Measurements from ENCODE around the gene PARP3. TPM values are rescaled to one million over a fixed set of nuclear protein-coding genes. Genes with fewer than 3 reads are reported as not detected.
A peak's percentile ranks its signal among the peaks of the same experiment; 100 is the strongest.

The PARP3 gene
- polyA plus RNA-seq, 12 donors: 3.2 to 10.7 (median 5.4) TPM; not detected in 1

- DNase-seq: no peak
These were observed 5.2 kb downstream of the PARP3 start for GRCh38 chr3:51947215-51947900.

GRCh38 chr3:51948016-51948580, 5.9 kb downstream of the PARP3 start:
- DNase-seq: no peak

DNA sequence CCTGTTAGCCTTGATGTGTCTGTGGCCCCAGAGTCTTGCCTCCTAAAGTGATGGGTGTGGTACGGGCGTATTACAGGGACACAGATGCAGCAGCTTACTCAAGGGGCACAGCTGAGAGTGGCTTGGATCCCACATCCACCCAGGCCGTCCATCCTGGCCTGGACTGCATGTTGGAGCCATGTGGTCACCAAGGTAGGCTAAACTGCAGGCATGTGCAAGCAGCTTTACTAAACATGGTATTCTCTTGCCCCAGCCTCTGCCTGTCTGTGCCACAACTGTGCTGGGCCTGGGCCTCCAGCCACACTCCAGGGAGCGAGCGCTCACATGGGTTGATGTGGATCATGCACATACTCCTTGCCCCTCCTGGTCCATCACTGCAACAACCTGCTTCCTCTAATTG, 7.0 kb downstream of the PARP3 start:
- no peak for DNase-seq

DNA sequence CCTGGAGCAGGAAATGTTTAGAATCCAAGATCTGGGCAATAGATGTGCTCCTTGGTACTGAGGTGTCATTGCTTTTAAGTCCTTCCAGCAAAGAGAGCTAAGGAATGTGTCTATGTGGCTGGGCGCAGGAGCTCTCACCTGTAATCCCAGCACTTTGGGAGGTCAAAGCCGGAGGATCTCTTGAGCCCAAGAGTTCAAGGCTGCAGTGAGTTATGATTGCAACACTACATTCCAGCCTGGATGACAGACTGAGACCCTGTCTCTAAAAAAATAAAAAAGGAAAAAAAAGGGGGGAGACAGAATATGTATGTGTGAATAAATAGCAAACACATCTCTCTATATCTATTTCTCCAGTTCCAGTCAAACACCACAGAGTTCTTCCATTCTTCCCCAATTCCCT, 8.7 kb downstream of the PARP3 start:
- no peak for DNase-seq

DNA sequence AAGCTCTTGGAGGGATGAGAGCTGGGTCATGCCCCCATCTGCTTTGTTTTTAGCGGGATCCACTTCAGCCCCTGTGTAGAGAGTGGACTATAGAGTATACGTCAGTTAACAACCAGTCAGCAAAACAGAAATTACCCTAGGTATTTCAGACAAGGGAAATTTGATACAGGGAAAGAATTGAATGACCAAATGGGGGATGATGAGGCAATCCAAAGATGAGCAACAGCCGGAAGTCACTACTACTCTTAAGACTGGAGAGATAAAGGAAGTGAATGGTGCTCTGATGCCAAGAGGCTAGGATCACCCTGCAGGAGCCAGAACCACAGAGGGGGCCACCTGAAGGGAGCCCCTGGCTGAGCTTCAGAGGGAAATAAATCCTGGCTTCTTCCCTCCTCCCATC, 11.3 kb downstream of the PARP3 start:
- no peak for DNase-seq

GRCh38 chr3:51954105-51954504, 11.9 kb downstream of the PARP3 start:
- DNase-seq: no peak

- DNase-seq: no peak
These were observed 12.6 kb downstream of the PARP3 start for GRCh38 chr3:51954713-51955112.

DNA sequence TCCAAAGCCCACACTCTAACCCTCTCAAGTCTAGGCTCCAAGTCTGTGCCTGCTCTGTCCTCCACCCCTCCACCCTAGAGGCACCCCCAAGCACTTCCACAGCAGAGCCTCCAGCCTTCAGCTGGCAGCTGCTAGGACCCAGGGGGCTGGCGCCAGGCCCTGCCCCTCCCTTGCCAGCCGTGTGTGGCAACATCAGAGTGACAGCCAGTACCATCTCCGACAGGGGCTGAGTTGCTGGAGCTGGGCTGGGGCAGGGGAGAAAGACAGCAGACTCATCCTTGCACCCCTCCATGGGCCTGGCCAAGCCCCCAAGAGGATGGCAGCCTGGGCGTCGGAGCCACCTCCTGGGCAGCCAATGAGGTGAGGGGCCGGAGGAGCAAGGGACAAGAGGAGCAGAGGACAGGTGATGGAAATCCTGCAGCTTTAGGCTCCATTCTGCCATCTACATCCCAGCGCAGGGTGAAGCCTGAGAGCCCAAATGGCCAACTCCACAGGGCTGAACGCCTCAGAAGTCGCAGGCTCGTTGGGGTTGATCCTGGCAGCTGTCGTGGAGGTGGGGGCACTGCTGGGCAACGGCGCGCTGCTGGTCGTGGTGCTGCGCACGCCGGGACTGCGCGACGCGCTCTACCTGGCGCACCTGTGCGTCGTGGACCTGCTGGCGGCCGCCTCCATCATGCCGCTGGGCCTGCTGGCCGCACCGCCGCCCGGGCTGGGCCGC, 13.2 kb downstream of the PARP3 start, which contains the start of gene GPR62:
GPR62 (plus strand) TSS at position 207 of the 718 bp plus-strand sequence; CDS start at position 479, 272 bp downstream.
- DNase-seq: no peak

DNA sequence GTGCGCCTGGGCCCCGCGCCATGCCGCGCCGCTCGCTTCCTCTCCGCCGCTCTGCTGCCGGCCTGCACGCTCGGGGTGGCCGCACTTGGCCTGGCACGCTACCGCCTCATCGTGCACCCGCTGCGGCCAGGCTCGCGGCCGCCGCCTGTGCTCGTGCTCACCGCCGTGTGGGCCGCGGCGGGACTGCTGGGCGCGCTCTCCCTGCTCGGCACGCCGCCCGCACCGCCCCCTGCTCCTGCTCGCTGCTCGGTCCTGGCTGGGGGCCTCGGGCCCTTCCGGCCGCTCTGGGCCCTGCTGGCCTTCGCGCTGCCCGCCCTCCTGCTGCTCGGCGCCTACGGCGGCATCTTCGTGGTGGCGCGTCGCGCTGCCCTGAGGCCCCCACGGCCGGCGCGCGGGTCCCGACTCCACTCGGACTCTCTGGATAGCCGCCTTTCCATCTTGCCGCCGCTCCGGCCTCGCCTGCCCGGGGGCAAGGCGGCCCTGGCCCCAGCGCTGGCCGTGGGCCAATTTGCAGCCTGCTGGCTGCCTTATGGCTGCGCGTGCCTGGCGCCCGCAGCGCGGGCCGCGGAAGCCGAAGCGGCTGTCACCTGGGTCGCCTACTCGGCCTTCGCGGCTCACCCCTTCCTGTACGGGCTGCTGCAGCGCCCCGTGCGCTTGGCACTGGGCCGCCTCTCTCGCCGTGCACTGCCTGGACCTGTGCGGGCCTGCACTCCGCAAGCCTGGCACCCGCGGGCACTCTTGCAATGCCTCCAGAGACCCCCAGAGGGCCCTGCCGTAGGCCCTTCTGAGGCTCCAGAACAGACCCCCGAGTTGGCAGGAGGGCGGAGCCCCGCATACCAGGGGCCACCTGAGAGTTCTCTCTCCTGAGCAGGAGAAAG, 14.0 kb downstream of the PARP3 start:
- DNase-seq: peak; percentile 39

GRCh38 chr3:51957520-51958205, 15.5 kb downstream of the PARP3 start:
- DNase-seq: no peak

DNA sequence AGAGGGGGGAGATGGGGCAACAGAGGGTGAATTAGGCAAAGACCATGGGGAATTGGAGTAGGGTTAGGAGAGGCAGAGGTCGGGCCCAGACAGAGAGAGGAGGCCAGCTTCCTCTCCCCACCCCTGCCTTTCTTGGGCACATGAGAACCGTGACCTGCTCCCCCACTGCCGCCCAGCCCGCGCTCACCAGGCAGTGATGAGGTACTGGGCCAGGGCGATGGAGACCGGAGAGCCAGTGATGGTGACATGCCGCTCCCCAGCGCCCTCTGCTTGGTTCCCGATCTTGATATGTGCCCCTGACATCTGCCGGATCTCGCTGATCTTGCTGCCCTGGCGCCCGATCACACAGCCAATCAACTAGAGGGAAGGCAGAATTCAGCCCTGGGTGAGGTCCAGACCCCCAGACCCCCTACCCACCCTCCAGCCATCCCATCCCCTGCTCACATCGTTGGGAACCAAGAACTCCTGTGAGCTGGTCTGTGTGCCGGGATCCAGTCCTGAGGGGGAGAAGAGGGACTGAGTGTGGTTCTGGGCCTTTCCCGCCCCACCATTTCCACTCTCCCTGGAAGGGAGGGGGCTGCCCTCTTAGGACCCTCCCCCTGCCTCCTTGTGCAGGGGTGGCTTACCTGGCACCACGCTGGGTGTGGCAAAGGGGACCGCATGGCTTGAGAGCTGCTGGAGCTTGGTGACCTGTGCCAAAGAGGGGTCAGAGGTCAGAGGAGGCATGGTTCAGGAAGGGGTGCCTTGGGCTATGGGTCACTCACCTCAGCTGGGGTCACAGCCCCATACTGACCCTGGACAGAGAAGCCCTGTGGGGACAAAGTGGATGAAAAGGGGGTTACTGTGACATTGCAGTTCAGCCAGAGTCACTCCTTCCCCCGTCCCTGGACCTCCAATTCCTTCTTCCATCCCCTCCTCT, 16.7 kb downstream of the PARP3 start:
- DNase-seq: no peak

- no peak for DNase-seq
These were observed 17.5 kb downstream of the PARP3 start for GRCh38 chr3:51959651-51960050.

DNA sequence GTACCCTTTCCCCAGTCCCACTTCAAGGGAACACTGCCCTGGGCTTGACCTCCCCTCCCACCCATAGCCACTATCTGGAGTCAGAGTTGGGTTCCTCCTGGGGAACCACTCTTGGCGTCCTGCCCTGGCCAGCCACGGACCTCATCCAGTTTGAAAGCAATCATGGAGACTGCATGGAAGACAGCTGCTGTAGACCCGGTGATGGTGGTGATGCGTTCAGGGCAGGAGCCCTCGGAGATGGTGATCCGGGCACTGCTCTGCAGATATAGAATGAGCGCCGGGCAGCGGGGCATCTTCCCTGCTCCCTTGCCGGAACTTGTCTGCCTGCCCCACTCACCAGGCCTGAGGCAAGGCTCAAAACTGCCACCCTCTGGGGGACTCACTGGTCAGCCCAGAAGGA, 18.2 kb downstream of the PARP3 start:
- no peak for DNase-seq

GRCh38 chr3:51961011-51961410, 18.8 kb downstream of the PARP3 start:
- no peak for DNase-seq

DNA sequence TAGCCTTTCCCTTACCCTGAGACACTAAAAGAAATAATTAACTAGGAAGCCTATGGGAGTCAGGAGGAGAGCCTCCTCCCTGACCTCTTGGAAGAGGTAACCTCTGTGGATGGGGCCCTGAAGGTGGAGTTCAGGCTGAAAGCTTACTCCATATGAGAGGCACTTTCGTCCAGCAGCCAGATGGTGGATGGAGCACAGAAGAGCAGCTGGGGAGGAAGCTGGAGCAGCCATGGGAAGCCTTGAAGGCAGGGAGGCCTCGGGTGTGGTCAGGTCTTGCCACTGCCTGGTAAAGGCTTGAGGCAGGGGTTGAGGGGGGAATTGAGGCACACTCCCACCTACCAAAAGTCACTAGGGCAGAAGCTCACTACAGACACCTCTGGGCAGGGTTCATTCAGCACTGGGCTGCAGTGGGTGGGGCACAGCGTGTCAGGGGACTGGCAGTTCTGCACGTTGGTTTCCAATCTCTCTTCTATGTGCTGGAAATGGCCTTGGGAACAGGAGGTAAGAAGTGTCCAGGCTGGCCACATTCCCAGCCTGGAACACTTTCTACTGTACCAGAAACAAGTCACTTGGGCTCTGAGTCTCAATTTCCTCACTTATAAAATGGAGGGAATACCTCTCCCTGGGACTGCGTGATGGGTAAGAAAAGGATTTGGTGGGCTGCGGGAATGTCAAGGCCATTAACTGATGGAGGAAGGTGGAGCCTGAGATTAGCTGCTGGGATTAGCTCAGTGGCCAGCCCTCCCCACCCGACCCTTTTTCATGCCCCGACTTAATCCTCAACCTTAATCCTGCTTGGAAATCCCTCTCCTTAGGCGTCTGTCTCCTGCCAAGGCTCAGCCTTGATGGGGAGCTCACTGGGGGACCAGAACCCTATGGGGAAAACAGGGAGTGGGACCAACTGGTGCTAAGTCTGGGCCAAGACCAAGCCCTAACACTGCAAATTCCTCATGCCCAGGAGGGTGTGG, 19.7 kb downstream of the PARP3 start:
- no peak for DNase-seq

DNA sequence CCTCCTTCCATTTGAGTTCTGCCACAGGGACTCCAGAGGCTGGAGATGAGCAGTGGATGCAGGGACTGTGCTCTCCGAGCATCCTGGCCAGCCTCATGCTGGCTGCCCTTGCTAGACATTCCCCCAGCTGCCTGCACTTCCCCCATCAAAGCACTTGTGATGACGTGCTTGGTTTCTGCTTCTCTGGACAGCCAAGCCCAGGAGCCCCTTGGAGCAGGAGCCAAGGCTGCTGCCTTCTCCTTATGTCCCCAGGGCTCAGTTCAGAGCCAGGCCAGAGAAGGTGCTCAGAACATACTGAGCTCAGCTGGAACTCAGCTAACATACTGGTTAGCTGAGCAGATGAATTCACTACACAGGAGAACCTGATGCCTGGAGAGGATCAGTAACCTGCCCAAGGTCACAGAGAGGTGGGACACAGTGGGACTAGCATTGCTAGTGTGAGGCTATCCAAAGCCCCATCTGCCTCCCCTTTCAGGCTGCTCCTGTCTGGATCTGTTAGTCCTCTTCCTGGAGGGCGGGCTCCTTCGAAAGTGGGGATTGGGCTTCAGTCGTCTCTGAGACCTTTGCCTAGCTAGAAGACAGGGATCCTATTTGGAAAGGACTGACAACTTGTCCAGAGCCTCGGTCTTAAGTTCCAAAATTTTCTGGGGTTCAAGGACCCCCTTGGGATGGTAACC, 20.8 kb downstream of the PARP3 start:
- DNase-seq: peak; percentile 45

GRCh38 chr3:51963951-51964451, 21.8 kb downstream of the PARP3 start:
- DNase-seq: peak; percentile 46

DNA sequence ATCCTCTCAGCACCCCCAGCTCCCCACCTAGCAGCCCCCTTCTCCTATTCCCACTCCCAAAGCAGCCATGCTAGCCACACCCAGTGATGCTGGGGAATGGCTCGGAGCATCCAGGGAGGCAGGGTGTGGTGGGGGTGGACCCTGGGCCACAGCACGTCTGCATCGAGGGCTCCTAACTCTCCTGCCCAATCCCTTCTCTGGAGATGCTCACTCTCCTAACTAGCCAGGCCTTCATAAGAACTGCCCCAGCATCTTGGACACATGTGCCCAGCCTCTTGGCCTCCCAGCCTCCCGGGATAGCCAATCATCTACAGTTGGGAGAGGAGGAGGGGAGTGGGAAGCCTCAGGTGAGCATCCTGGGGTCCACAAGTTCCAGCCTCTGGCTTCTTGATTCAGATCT, 22.4 kb downstream of the PARP3 start:
- DNase-seq: no peak

Data from muscle of arm (tissue), 12 donors.